CD4-positive, alpha-beta memory T cell (primary cell): ENCODE results near the gene TPM4. TPM values are rescaled to one million over a fixed set of nuclear protein-coding genes. Genes with fewer than 3 reads are reported as not detected.
"Not testable (repeated sequence)": the region's sequence is repeated elsewhere in the genome, so short reads cannot be mapped to it uniquely, and the experiment has no call there.

Source experiments
- CTCF ChIA-PET: fragments of 350-600 bp; sonication (Branson Sonifier 250); formaldehyde crosslinking; loops from one replicate; lab custom pipeline; 2021; ENCODE audit warnings: inconsistent platforms; ENCODE audit not compliant: partially characterized antibody; lab: Charles Lee
- POLR2A ChIA-PET: fragments of 350-600 bp; sonication (Branson Sonifier 250); formaldehyde crosslinking; loops from one replicate; lab custom pipeline; 2021; ENCODE audit not compliant: partially characterized antibody; lab: Charles Lee
- DNase-seq, 5 donors: peaks; one replicate each; pipeline versions ENCODE4 v3.0.0 to v3.0.0-alpha.2; 2020 to 2022; ENCODE audit warnings: mixed read lengths in 1 of 5
- H3K27ac ChIP-seq: one replicate; pipeline ENCODE4 v1.7.0; 2013; ENCODE audit warnings: low read depth, low read length
- H3K27me3 ChIP-seq: 2 replicates; pipeline ENCODE4 v1.7.0; 2013; ENCODE audit warnings: mild to moderate bottlenecking, low read length, moderate library complexity; ENCODE audit not compliant: insufficient read depth
- H3K36me3 ChIP-seq: 2 replicates; pipeline ENCODE4 v1.7.0; 2013; ENCODE audit warnings: mild to moderate bottlenecking, low read length, moderate library complexity; ENCODE audit not compliant: insufficient read depth
- H3K4me1 ChIP-seq: 2 replicates; pipeline ENCODE4 v1.7.0; 2013; ENCODE audit warnings: mild to moderate bottlenecking, low read length, moderate library complexity; ENCODE audit not compliant: insufficient read depth
- H3K4me3 ChIP-seq, 2 donors: one replicate each; pipeline ENCODE4 v1.7.0; 2013; ENCODE audit warnings: low read length in 2 of 2, mild to moderate bottlenecking in 1 of 2
- H3K9me3 ChIP-seq, 2 donors: one replicate each; pipeline ENCODE4 v1.7.0; 2013; ENCODE audit warnings: low read length in 2 of 2, control low read depth in 1 of 2; ENCODE audit not compliant: control insufficient read depth in 1 of 2
- H3K27ac Mint-ChIP-seq, 7 donors: one replicate each; pipeline ENCODE4 v1.8.0; 2020 to 2021; ENCODE audit warnings: mixed read lengths in 7 of 7, mild to moderate bottlenecking in 6 of 7, inconsistent platforms in 3 of 7, moderate library complexity in 3 of 7
- H3K27me3 Mint-ChIP-seq, 2 donors: one replicate each; pipeline ENCODE4 v1.8.0; 2020 to 2021; ENCODE audit warnings: mixed read lengths in 2 of 2
- H3K36me3 Mint-ChIP-seq, 2 donors: one replicate each; pipeline ENCODE4 v1.8.0; 2020 to 2021; ENCODE audit warnings: mixed read lengths in 2 of 2, inconsistent platforms in 1 of 2, mild to moderate bottlenecking in 1 of 2
- H3K4me1 Mint-ChIP-seq, 4 donors: one replicate each; pipeline ENCODE4 v1.8.0; 2020 to 2021; ENCODE audit warnings: mixed read lengths in 4 of 4, mild to moderate bottlenecking in 1 of 4
- H3K4me3 Mint-ChIP-seq, 8 donors: one replicate each; pipeline ENCODE4 v1.8.0; 2020 to 2021; ENCODE audit warnings: mixed read lengths in 8 of 8, mild to moderate bottlenecking in 7 of 8, moderate library complexity in 6 of 8, inconsistent platforms in 3 of 8
- H3K9me3 Mint-ChIP-seq, 8 donors: one replicate each; pipeline ENCODE4 v1.8.0; 2020 to 2021; ENCODE audit warnings: mixed read lengths in 8 of 8, mild to moderate bottlenecking in 5 of 8, inconsistent platforms in 3 of 8, moderate library complexity in 1 of 8
- intact Hi-C: fragments of 100-400 bp; cut with micrococcal nuclease; formaldehyde crosslinking; loops from one replicate; pipeline ENCODE4 v1.15.1; 2023
- polyA plus RNA-seq, 2 donors: library from polyadenylated mRNA; unstranded; fragments of 300-500 nt; fragmentation: Illumina TruSeq; gene quantifications; one replicate each; pipeline ENCODE4 v1.2.3, GENCODE V29; 2021
- total RNA-seq, 2 experiments: library from RNA; stranded (reverse); gene quantifications; one replicate each; pipeline ENCODE4 v1.2.3, GENCODE V29; 2021

TPM4 gene
- total and polyA plus RNA-seq, 4 experiments from 2014 or later, result 76.7 to 134 (median 95.8) TPM

DNA sequence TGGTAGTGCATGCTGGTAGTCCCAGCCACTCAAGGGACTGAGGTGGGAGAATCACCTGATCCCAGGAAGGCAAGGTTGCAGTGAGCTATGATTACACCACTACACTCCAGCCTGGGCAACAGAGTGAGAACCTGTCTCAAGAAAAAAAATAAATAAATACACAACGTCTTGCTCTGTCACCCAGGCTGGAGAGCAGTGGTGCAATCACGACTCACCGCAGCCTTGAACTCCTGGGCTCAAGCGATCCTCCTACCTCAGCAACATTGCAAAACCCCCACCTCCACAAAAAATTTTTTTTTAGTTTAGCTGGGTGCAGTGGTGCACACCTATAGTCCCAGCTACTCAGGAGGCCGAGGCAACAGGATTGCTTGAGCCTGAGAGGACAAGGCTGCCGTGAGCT, 8.8 kb downstream of the TPM4 start:
- peaks cover 65 to 82% of the 10 kb centered on the region in 2 donors for H3K36me3 Mint-ChIP-seq
- no peak overlapping the region for H3K27ac ChIP-seq
- peaks cover 41 to 90% (median 60%) of the 10 kb centered on the region in 4 donors for H3K4me1 Mint-ChIP-seq
- H3K36me3 ChIP-seq, result peaks cover 76% of the 10 kb centered on the region
- H3K4me1 ChIP-seq, result peaks cover 87% of the 10 kb centered on the region
- H3K9me3 Mint-ChIP-seq, result no peaks in the 10 kb centered on the region
- H3K27ac Mint-ChIP-seq, result peak overlapping the region; percentile 75 to 97 (median 92)
- ChIA-PET CTCF (interaction anchor here (1.8 to 6.7 kb wide), 9 partner anchors 10 to 100 kb away, joined by 6 to 145 read pairs (median 15); partner anchors contain the start of genes FAM32A, HSH2D, RAB8A and TPM4), POLR2A (interaction anchor here (1.0 to 10.9 kb wide), 7 partner anchors 8 to 247 kb away, joined by 3 to 192 read pairs (median 31); partner anchors contain the start of genes RAB8A and TPM4)
- H3K27me3 ChIP-seq, result no peaks in the 10 kb centered on the region
- H3K27me3 Mint-ChIP-seq, result no peaks in the 10 kb centered on the region
- intact Hi-C loops, result no loop called here
- no peaks in the 10 kb centered on the region for H3K9me3 ChIP-seq
- DNase-seq, result peak in 1 of 5 donors; percentile 42
- H3K4me3 ChIP-seq, result no peak overlapping the region
- H3K4me3 Mint-ChIP-seq, result peak overlapping the region in 6 of 8 donors; percentile 85 to 89 (median 88)

DNA sequence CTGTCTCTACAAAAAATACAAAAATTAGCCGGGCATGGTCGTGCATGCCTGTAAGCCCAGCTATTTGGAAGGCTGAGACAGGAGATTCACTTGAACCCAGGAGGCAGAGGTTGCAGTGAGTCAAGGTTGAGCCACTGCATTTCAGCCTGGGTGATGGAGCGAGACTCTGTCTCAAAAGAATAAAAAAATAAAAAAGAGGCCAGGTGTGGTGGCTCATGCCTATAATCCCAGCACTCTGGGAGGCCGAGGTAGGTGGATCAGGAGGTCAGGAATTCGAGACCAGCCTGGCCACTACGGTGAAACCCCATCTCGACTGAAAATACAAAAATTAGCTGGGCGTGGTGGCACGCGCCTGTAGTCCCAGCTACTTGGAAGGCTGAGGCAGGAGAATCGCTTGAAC, 11.1 kb downstream of the TPM4 start:
- peaks cover 79% of the 10 kb centered on the region for H3K36me3 ChIP-seq
- H3K27ac Mint-ChIP-seq, H3K4me3 ChIP-seq, H3K9me3 ChIP-seq, H3K4me3 Mint-ChIP-seq, intact Hi-C loops, H3K27ac ChIP-seq, DNase-seq, H3K27me3 ChIP-seq, H3K9me3 Mint-ChIP-seq, H3K27me3 Mint-ChIP-seq: not testable (repeated sequence)
- Mint-ChIP-seq H3K4me1 (peaks cover 29 to 67% (median 42%) of the 10 kb centered on the region in 4 donors), H3K36me3 (peaks cover 61 to 81% of the 10 kb centered on the region in 2 donors)
- ChIA-PET CTCF (interaction anchor here (3.1 to 6.7 kb wide), 5 partner anchors 8 to 46 kb away, joined by 15 to 145 read pairs (median 30); partner anchors contain the start of genes RAB8A and TPM4), POLR2A (interaction anchor here (1.3 to 10.9 kb wide), 15 partner anchors 8 to 573 kb away, joined by 3 to 192 read pairs (median 6); partner anchors contain the start of genes FAM32A, RAB8A, SMIM7 and TPM4)
- H3K4me1 ChIP-seq, result peaks cover 64% of the 10 kb centered on the region

DNA sequence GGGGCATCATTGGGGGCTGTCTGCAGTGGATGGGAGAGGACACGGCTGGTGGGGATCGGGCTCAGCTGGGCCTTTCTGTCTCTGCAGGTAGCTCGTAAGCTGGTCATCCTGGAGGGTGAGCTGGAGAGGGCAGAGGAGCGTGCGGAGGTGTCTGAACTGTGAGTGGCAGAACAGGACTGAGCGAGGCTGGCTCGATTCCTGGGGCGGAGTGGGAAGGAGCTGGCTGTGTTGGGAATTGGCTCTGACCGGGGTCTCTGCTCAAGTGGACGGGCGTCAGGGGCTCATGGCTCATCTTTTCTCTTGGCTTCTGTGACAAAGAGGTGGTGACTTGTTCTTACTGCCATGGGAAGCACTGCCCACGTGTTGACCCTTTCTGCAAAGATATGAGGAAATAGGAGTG, 11.6 kb downstream of the TPM4 start:
- DNase-seq, result no peak
- intact Hi-C loops, result no loop called here
- ChIA-PET CTCF (interaction anchor here (1.7 to 6.7 kb wide), 6 partner anchors 8 to 46 kb away, joined by 3 to 145 read pairs (median 29); partner anchors contain the start of genes RAB8A and TPM4), POLR2A (interaction anchor here (2.0 to 10.9 kb wide), 6 partner anchors 8 to 47 kb away, joined by 6 to 192 read pairs (median 34); partner anchors contain the start of genes RAB8A and TPM4)
- Mint-ChIP-seq H3K4me1 (peaks cover 28 to 62% (median 40%) of the 10 kb centered on the region in 4 donors), H3K27me3 (no peaks in the 10 kb centered on the region), H3K36me3 (peaks cover 62 to 79% of the 10 kb centered on the region in 2 donors), H3K9me3 (no peaks in the 10 kb centered on the region), H3K4me3 (peak overlapping the region in 3 of 8 donors; percentile 15 to 50 (median 34)), H3K27ac (peak overlapping the region in 5 of 7 donors; percentile 66 to 82 (median 72))
- no peaks in the 10 kb centered on the region for H3K9me3 ChIP-seq
- no peaks in the 10 kb centered on the region for H3K27me3 ChIP-seq
- peaks cover 79% of the 10 kb centered on the region for H3K36me3 ChIP-seq
- no peak overlapping the region for H3K4me3 ChIP-seq
- H3K4me1 ChIP-seq, result peaks cover 59% of the 10 kb centered on the region
- H3K27ac ChIP-seq, result no peak overlapping the region

DNA sequence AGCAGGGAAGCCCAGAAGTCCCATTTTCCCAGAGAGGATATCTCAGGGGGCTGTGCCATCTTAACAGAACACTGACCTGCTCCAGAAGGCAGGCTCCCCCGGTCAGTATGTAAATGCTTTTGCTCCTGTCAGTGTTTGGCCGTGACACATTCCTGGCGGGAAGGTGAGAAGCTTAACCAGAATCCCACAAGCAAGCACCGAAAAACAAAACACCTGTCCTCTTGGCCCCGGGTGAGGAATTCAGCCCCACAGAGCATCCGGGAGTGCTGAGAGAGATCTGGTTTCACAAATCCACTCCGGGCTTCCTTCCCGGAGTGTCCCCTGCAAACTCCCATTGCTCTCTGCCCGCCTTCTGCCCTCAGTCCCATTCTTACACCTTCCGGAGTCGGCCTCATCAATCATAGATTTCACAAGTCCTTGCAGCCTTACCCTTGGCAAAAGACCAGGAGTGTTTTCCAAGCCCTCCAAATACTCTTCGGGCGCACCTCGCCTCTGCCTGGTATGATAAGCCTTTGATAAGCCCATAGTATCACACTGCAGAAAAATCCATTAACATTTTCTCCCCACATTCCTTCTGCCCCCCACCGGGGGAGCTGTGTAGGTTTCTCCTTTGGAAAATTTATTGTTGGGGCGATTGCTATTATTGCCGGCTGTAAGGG, 12.2 kb downstream of the TPM4 start:
- H3K4me1 ChIP-seq, result peaks cover 53% of the 10 kb centered on the region
- Mint-ChIP-seq H3K4me3 (peak overlapping the region in 4 of 8 donors; percentile 15 to 54 (median 34)), H3K27me3 (no peaks in the 10 kb centered on the region), H3K36me3 (peaks cover 62 to 79% of the 10 kb centered on the region in 2 donors), H3K9me3 (no peaks in the 10 kb centered on the region), H3K27ac (peak overlapping the region; percentile 61 to 82 (median 72)), H3K4me1 (peaks cover 27 to 58% (median 36%) of the 10 kb centered on the region in 4 donors)
- no peaks in the 10 kb centered on the region for H3K9me3 ChIP-seq
- H3K27me3 ChIP-seq, result no peaks in the 10 kb centered on the region
- DNase-seq, result peak in 1 of 5 donors; percentile 10
- ChIA-PET POLR2A (interaction anchor here (0.9 to 10.9 kb wide), 4 partner anchors 11 to 25 kb away, joined by 3 to 192 read pairs (median 42); partner anchors contain the start of gene TPM4), CTCF (interaction anchor here (1.0 to 6.7 kb wide), 7 partner anchors 14 to 47 kb away, joined by 3 to 145 read pairs (median 6); partner anchors contain the start of genes RAB8A and TPM4)
- intact Hi-C loops, result no loop called here
- H3K4me3 ChIP-seq, result no peak overlapping the region
- no peak overlapping the region for H3K27ac ChIP-seq
- peaks cover 79% of the 10 kb centered on the region for H3K36me3 ChIP-seq

DNA sequence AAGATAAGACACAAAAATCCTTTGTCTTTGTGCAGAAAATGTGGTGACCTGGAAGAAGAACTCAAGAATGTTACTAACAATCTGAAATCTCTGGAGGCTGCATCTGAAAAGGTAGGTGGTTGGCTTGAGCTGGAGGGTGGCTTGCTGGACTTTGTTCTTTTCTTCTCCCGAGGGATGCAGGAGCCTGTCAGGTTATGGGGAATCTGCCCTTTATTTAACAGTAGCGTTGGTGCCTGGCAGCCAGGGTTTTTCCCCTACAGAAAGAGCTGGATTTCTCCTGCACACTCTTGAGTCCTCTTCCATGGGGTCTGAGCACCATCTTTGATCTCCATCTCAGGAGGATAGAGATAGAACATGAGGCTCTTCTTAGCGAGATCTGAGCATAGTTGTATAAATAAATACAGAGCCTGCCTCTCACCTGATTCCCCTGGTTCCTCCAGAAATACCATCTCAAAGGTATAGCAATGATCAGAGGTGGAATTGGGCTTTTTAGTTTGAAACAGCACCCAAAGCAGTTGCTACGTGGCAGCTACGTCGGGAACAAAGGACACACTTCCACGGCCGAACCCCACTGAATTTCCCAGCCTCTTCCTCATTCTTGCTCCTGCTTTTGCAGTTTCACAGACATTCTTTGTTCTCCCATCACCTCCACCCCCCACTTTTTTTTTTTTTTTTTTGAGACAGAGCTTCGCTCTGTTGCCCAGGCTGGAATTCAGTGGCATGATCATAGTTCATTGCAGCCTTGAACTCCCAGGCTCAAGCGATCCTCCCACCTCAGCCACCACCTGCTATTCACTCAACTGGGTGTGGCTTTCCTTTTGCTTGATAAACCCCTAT, 12.9 kb downstream of the TPM4 start:
- peaks cover 27 to 58% (median 36%) of the 10 kb centered on the region in 4 donors for H3K4me1 Mint-ChIP-seq
- ChIA-PET POLR2A (interaction anchor here (0.6 to 1.7 kb wide), 3 partner anchors 19 to 47 kb away, joined by 3 to 10 read pairs (median 3); no protein-coding TSS in a partner anchor), CTCF (interaction anchor here (1.0 to 6.4 kb wide), 7 partner anchors 15 to 47 kb away, joined by 3 to 145 read pairs (median 5); partner anchors contain the start of genes RAB8A and TPM4)
- H3K9me3 Mint-ChIP-seq, result no peaks in the 10 kb centered on the region
- H3K4me1 ChIP-seq, result peaks cover 47% of the 10 kb centered on the region
- no peak overlapping the region for H3K27ac ChIP-seq
- H3K27me3 ChIP-seq, result no peaks in the 10 kb centered on the region
- H3K4me3 Mint-ChIP-seq, result peak overlapping the region in 1 of 8 donors; percentile 20
- intact Hi-C loops, result no loop called here
- H3K27ac Mint-ChIP-seq, result peak overlapping the region; percentile 53 to 82 (median 76)
- no peaks in the 10 kb centered on the region for H3K9me3 ChIP-seq
- H3K27me3 Mint-ChIP-seq, result no peaks in the 10 kb centered on the region
- DNase-seq, result no peak
- peaks cover 64 to 82% of the 10 kb centered on the region in 2 donors for H3K36me3 Mint-ChIP-seq
- peaks cover 80% of the 10 kb centered on the region for H3K36me3 ChIP-seq
- H3K4me3 ChIP-seq, result no peak overlapping the region

DNA sequence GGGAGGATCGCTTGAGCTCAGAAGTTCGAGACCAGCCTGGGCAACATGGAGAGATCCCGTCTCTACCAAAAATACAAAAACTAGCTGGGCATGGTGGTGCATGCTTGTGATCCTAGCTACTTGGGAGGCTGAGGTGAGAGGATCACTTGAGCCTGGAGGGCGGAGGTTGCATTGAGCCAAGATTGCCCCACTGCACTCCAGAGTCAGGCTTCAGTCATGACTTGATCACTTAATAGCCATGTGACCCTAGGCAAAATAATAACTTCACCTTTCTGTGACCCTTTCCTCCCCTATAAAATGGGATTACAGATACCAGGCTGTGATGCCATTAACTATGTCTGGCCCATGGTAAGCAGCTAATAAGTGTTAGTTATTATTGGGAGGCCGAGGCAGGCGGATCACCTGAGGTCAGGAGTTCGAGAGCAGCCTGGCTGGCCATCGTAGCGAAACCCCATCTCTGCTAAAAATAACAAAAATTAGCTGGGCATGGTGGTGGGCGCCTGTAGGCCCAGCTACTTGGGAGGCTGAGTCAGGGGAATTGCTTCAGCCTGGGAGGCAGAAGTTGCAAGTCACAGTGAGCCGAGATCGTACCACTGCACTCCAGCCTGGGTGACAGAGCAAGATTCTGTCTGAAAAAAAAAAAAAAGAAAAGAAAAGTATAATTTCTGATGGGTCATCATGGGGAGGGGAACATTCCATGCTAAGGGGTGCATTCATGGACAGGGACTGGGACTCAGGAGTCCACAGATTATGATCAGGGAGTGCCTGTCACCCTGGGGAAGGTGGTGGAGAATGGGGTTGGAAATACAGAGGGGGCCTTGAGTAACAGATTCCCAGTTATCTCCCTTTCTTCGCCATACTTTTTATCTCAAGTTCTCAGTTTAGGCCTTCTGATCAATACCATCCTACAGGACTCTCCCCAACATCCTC, 15.5 kb downstream of the TPM4 start:
- H3K36me3 ChIP-seq, result peaks cover 85% of the 10 kb centered on the region
- Mint-ChIP-seq H3K27ac (peak overlapping the region in 5 of 7 donors; percentile 27 to 52 (median 31)), H3K9me3 (no peaks in the 10 kb centered on the region), H3K4me1 (peaks cover 19 to 43% (median 27%) of the 10 kb centered on the region in 4 donors), H3K36me3 (peaks cover 65 to 80% of the 10 kb centered on the region in 2 donors), H3K4me3 (no peak overlapping the region), H3K27me3 (no peaks in the 10 kb centered on the region)
- no peaks in the 10 kb centered on the region for H3K9me3 ChIP-seq
- POLR2A ChIA-PET, result interaction anchor here (1.2 kb wide), 2 partner anchors 15 to 16 kb away, joined by 3 read pairs; partner anchors contain the start of gene TPM4
- peaks cover 35% of the 10 kb centered on the region for H3K4me1 ChIP-seq
- no peaks in the 10 kb centered on the region for H3K27me3 ChIP-seq
- DNase-seq, result no peak
- H3K27ac ChIP-seq, result no peak overlapping the region
- no peak overlapping the region for H3K4me3 ChIP-seq
- intact Hi-C loops, result no loop called here
- CTCF ChIA-PET, result interaction anchor here (0.7 to 3.4 kb wide), 9 partner anchors 15 to 50 kb away, joined by 3 to 13 read pairs (median 5); no protein-coding TSS in a partner anchor
